Prostate gland (tissue), 2 donors: Measurements from ENCODE around the gene MRTFB. TPM values are rescaled to one million over a fixed set of nuclear protein-coding genes. Genes with fewer than 3 reads are reported as not detected.

ENCODE experiments used
- DNase-seq: peaks from one replicate; pipeline ENCODE4 v3.0.0-alpha.2; 2019; ENCODE audit warnings: low spot score
- H3K27ac ChIP-seq, 2 donors: fragments of 200-600 bp; sonication (generic); 2 replicates each; pipeline ENCODE4 v1.5.1; 2017 to 2019
- H3K27me3 ChIP-seq: fragments of 200-600 bp; sonication (generic); replicated peaks from 2 replicates; pipeline ENCODE4 v1.5.1; 2019; ENCODE audit not compliant: insufficient read depth
- H3K36me3 ChIP-seq, 2 donors: fragments of 200-600 bp; sonication (generic); 1 replicate in 1 of 2; 2 replicates in 1 of 2; pipeline versions ENCODE4 v1.5.1 to v1.8.1; 2017 to 2019
- H3K4me1 ChIP-seq: fragments of 200-600 bp; sonication (generic); replicated peaks from 2 replicates; pipeline ENCODE4 v1.5.1; 2019
- H3K4me3 ChIP-seq, 2 donors: fragments of 200-600 bp; sonication (generic); 2 replicates each; pipeline ENCODE4 v1.5.1; 2017 to 2019
- H3K9me3 ChIP-seq: fragments of 200-600 bp; sonication (generic); 2 replicates; pipeline ENCODE4 v1.5.1; 2017
- CTCF ChIP-seq, 4 experiments: fragments of 200-600 bp in 2 of 4; fragments of 450-650 bp in 2 of 4; sonication (generic) in 2 of 4; IDR thresholded peaks; 1 replicate in 3 of 4; 2 replicates in 1 of 4; pipeline ENCODE4 v1.5.1; 2016 to 2019; ENCODE audit warnings: antibody characterized with exemption in 4 of 4, mild to moderate bottlenecking in 2 of 4, moderate library complexity in 2 of 4
- POLR2A ChIP-seq: fragments of 450-650 bp; IDR thresholded peaks from one replicate; pipeline ENCODE4 v1.6.1; 2016; ENCODE audit warnings: antibody characterized with exemption, mild to moderate bottlenecking
- POLR2AphosphoS5 ChIP-seq: sonication (generic); formaldehyde crosslinking; IDR thresholded peaks from one replicate; pipeline ENCODE4 v1.6.1; 2017; ENCODE audit warnings: antibody characterized with exemption
- WGBS: methylation state at CpG from one replicate; pipeline ENCODE4 v1.1.5; 2018; 5-methylcytosine and 5-hydroxymethylcytosine counted together
- intact Hi-C: fragments of 100-400 bp; cut with DNase I; formaldehyde crosslinking; loops from one replicate; pipeline ENCODE4 v1.14.2; 2022
- total RNA-seq, 2 donors: library from RNA; depleted of rRNA; stranded (reverse); fragments of >200 nt; gene quantifications; one replicate each; pipeline ENCODE4 v1.1.0, GENCODE V29; 2016

Gene MRTFB
- total RNA-seq, 2 donors from 2014 or later = 46.5 to 102 TPM

- H3K27me3 ChIP-seq = no peaks in the 10 kb centered on the region
- TF ChIP-seq POLR2AphosphoS5 (no peak), POLR2A (no peak), CTCF (IDR thresholded peaks at IDR 0.05) (no peak)
- intact Hi-C loops = no loop called here
- H3K36me3 ChIP-seq = no peaks in the 10 kb centered on the region
- H3K27ac ChIP-seq = no peak overlapping the region
- 61% methylated on average over 3 of the region's 3 CpGs for WGBS
- H3K4me3 ChIP-seq = no peak overlapping the region
- DNase-seq = no peak
- H3K4me1 ChIP-seq = no peaks in the 10 kb centered on the region
- H3K9me3 ChIP-seq = no peaks in the 10 kb centered on the region
Measured at GRCh38 chr16:14028202-14028601, 42.9 kb upstream of the MRTFB start.

GRCh38 chr16:14029658-14030057 is 41.5 kb upstream of the MRTFB start:
- Histone ChIP-seq H3K9me3 (no peaks in the 10 kb centered on the region), H3K27ac (no peak overlapping the region), H3K4me1 (no peaks in the 10 kb centered on the region), H3K36me3 (no peaks in the 10 kb centered on the region), H3K27me3 (no peaks in the 10 kb centered on the region), H3K4me3 (no peak overlapping the region)
- no peak for DNase-seq
- TF ChIP-seq CTCF (IDR thresholded peaks at IDR 0.05) (no peak), POLR2A (no peak), POLR2AphosphoS5 (no peak)
- intact Hi-C loops = no loop called here
- 72% methylated on average over 5 of the region's 6 CpGs for WGBS

- Histone ChIP-seq H3K27ac (no peak overlapping the region), H3K36me3 (no peaks in the 10 kb centered on the region), H3K9me3 (no peaks in the 10 kb centered on the region), H3K4me1 (no peaks in the 10 kb centered on the region), H3K27me3 (no peaks in the 10 kb centered on the region), H3K4me3 (no peak overlapping the region)
- no peak for DNase-seq
- intact Hi-C loops = no loop called here
- 83% methylated on average over 5 of the region's 5 CpGs for WGBS
- TF ChIP-seq POLR2A = no peak
- TF ChIP-seq POLR2AphosphoS5 = no peak
- no peak for TF ChIP-seq CTCF (IDR thresholded peaks at IDR 0.05)
Measured at GRCh38 chr16:14035092-14035491, 36.0 kb upstream of the MRTFB start.

GRCh38 chr16:14036889-14037288 is 34.2 kb upstream of the MRTFB start:
- no peak for DNase-seq
- WGBS = 86% methylated on average over 7 of the region's 7 CpGs
- Histone ChIP-seq H3K36me3 (no peaks in the 10 kb centered on the region), H3K9me3 (no peaks in the 10 kb centered on the region), H3K4me1 (no peaks in the 10 kb centered on the region), H3K27me3 (no peaks in the 10 kb centered on the region), H3K27ac (no peak overlapping the region), H3K4me3 (no peak overlapping the region)
- TF ChIP-seq POLR2A (no peak), POLR2AphosphoS5 (no peak), CTCF (IDR thresholded peaks at IDR 0.05) (no peak)
- intact Hi-C loops = no loop called here

- TF ChIP-seq POLR2AphosphoS5 (no peak), CTCF (IDR thresholded peaks at IDR 0.05) (no peak), POLR2A (no peak)
- Histone ChIP-seq H3K27ac (no peak overlapping the region), H3K4me1 (no peaks in the 10 kb centered on the region), H3K27me3 (no peaks in the 10 kb centered on the region), H3K4me3 (no peak overlapping the region), H3K36me3 (no peaks in the 10 kb centered on the region), H3K9me3 (no peaks in the 10 kb centered on the region)
- WGBS = 98% methylated on average over 3 of the region's 3 CpGs
- no peak for DNase-seq
- intact Hi-C loops = no loop called here
Measured at GRCh38 chr16:14037960-14038359, 33.2 kb upstream of the MRTFB start.
